ENCODE data around the gene HIVEP1. TPM values are rescaled to one million over a fixed set of nuclear protein-coding genes. Genes with fewer than 3 reads are reported as not detected.

Gene HIVEP1
- total RNA-seq, 6 donors from 2014 or later = 22.9 to 48.5 (median 30.4) TPM

DNA sequence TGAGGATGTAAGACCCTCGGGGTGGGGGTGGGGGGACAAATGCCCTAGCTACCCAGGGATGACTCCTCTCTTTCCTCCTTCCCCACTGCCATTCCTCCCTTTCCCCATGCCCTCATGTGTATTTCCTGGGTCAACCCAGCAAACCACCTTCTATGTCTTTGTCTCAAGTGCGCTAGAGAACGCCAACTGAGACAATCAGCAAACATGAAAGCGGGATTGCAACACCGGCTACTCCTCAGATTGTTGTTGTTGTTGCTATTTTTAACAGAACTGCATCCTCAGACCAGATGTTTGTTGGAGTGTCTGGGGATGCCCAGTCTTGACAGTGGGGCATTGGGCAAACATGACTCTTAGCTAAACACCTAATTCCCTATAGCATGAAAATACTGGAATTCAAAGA, 39.3 kb upstream of the HIVEP1 start:
- Histone ChIP-seq H3K4me1 (peaks cover 0 to 9% (median 6%) of the 10 kb centered on the region in 4 donors), H3K4me3 (no peak overlapping the region), H3K9me3 (no peaks in the 10 kb centered on the region), H3K27me3 (no peaks in the 10 kb centered on the region), H3K27ac (no peak overlapping the region), H3K36me3 (no peaks in the 10 kb centered on the region)
- 80 to 92% methylated on average over 5 of the region's 5 CpGs for WGBS, 2 donors
- no peak for DNase-seq
- TF ChIP-seq CTCF (IDR thresholded peaks at IDR 0.05) (no peak), POLR2AphosphoS5 (IDR thresholded peaks at IDR 0.05) (no peak), POLR2A (IDR thresholded peaks at IDR 0.05) (no peak), EP300 (IDR thresholded peaks at IDR 0.05) (no peak)
- ATAC-seq (ENCODE audit: low FRiP score in 2 of 2) = no peak

GRCh38 chr6:11973238-11973637, 38.9 kb upstream of the HIVEP1 start:
- no peak for TF ChIP-seq CTCF (IDR thresholded peaks at IDR 0.05)
- no peak for TF ChIP-seq POLR2AphosphoS5 (IDR thresholded peaks at IDR 0.05)
- no peak for TF ChIP-seq EP300 (IDR thresholded peaks at IDR 0.05)
- H3K4me1 ChIP-seq = peaks cover 0 to 9% (median 6%) of the 10 kb centered on the region in 4 donors
- DNase-seq (no peak), ATAC-seq (ENCODE audit: low FRiP score in 2 of 2) (no peak)
- H3K36me3 ChIP-seq = no peaks in the 10 kb centered on the region
- WGBS, 2 donors = 91 to 93% methylated on average over 2 of the region's 2 CpGs
- no peaks in the 10 kb centered on the region for H3K9me3 ChIP-seq
- H3K27me3 ChIP-seq = no peaks in the 10 kb centered on the region
- no peak overlapping the region for H3K27ac ChIP-seq
- no peak overlapping the region for H3K4me3 ChIP-seq

GRCh38 chr6:11974089-11974488, 38.0 kb upstream of the HIVEP1 start:
- no peak for TF ChIP-seq POLR2AphosphoS5 (IDR thresholded peaks at IDR 0.05)
- no peak for TF ChIP-seq POLR2A (IDR thresholded peaks at IDR 0.05)
- no peak for TF ChIP-seq CTCF (IDR thresholded peaks at IDR 0.05)
- peaks cover 0 to 9% (median 3%) of the 10 kb centered on the region in 4 donors for H3K4me1 ChIP-seq
- H3K9me3 ChIP-seq = no peaks in the 10 kb centered on the region
- no peaks in the 10 kb centered on the region for H3K27me3 ChIP-seq
- ATAC-seq (ENCODE audit: low FRiP score in 2 of 2) (peak in 1 of 2 donors; percentile 40), DNase-seq (no peak)
- no peaks in the 10 kb centered on the region for H3K36me3 ChIP-seq
- no peak overlapping the region for H3K27ac ChIP-seq
- H3K4me3 ChIP-seq = no peak overlapping the region

DNA sequence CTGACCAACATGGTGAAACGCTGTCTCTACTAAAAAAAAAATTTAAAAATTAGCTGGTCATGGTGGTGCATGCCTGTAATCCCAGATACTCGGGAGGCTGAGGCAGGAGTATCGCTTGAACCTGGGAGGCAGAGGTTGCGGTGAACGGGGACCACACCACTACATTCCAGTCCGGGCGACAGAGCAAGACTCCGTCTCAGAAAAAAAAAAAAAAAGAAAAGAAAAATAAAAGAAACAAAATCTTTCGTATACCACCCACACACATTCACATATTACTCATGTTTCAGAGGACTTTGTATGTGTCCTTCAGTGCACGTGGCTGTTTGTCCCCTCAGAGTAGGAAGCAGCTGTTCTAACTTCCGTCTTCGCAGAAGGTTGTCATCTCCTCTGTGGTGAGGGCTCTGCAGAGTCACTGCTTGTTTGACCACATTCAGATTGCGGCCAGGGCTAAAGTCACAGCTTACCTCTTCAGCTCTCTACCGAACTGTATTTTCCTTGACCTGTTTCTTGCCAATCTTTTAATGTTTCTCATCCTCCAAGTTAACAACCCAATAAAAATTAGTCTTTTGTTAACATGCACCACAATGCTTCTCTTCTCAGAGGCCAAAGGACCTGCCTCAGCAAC, 36.6 kb upstream of the HIVEP1 start:
- no peaks in the 10 kb centered on the region for H3K27me3 ChIP-seq
- DNase-seq = peak in 1 of 2 donors; percentile 72
- no peaks in the 10 kb centered on the region for H3K36me3 ChIP-seq
- no peak overlapping the region for H3K27ac ChIP-seq
- no peak overlapping the region for H3K4me3 ChIP-seq
- H3K9me3 ChIP-seq = no peaks in the 10 kb centered on the region
- peak; percentile 74 to 84 for ATAC-seq (ENCODE audit: low FRiP score in 2 of 2)
- TF ChIP-seq POLR2A (IDR thresholded peaks at IDR 0.05) (peak in 1 of 4 donors; percentile 16), CTCF (IDR thresholded peaks at IDR 0.05) (no peak)
- H3K4me1 ChIP-seq = peaks cover 0 to 5% (median 0%) of the 10 kb centered on the region in 4 donors
- WGBS, 2 donors = 77 to 84% methylated on average over 14 of the region's 14 CpGs

DNA sequence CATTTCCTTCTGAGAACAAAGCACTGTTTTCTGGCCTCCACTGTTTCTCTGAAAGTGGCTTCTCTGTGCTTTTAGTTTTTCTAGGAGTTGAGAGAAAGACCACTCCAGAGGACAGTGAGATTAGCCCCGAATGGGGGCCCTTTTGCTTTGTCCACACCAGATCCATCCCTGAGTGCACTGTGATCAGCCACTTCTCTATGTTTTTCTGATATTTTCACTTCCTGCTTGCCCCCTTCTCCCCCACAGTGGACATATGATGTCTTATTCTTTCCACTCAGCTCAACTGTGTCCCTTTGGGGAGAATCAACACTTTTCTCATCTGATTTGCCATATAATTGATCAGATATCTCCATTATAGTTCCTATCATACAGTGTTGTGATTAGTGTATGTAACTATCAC, 35.6 kb upstream of the HIVEP1 start:
- Histone ChIP-seq H3K27me3 (no peaks in the 10 kb centered on the region), H3K9me3 (no peaks in the 10 kb centered on the region), H3K36me3 (no peaks in the 10 kb centered on the region), H3K27ac (no peak overlapping the region), H3K4me1 (peaks cover 0 to 5% (median 0%) of the 10 kb centered on the region in 4 donors), H3K4me3 (no peak overlapping the region)
- no peak for TF ChIP-seq EP300 (IDR thresholded peaks at IDR 0.05)
- no peak for TF ChIP-seq CTCF (IDR thresholded peaks at IDR 0.05)
- no peak for TF ChIP-seq POLR2A (IDR thresholded peaks at IDR 0.05)
- no peak for TF ChIP-seq POLR2AphosphoS5 (IDR thresholded peaks at IDR 0.05)
- 86 to 92% methylated on average over 1 of the region's 1 CpG for WGBS, 2 donors
- no peak for DNase-seq
- ATAC-seq (ENCODE audit: low FRiP score in 2 of 2) = no peak

All from upper lobe of left lung (tissue), 6 donors.